ENCODE results near the gene MXRA5.
"Not testable (repeated sequence)": the region's sequence is repeated elsewhere in the genome, so short reads cannot be mapped to it uniquely, and the experiment has no call there.

Gene MXRA5

DNA sequence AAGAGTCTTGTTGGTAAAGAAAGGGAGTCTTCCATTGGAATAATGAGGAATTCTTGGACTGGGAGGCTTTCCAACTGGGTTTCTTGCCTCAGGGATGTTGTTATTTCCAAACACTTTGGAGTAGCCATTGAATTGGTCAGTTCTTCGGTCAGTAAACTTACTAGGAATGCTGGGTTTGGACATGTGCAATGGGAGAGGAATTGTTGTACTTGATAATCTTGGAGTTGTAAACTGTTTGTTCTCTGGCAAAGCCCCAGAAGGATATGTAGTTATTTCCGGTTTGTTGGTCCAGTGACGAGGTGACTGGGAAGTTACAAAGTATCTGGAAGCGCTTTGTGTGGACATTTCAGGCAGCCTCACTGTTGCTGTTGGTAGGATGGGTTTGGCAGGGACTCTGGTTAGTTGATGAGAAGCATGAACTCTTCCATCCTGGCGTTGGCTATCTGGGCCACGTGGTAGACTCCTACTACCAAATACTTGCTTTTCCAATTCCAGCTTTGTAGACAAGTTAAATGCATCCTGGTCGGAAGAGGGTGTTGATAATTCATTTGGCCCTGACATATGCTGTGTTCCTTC, 25.9 kb downstream of the MXRA5 start:
- no peak for DNase-seq

DNA sequence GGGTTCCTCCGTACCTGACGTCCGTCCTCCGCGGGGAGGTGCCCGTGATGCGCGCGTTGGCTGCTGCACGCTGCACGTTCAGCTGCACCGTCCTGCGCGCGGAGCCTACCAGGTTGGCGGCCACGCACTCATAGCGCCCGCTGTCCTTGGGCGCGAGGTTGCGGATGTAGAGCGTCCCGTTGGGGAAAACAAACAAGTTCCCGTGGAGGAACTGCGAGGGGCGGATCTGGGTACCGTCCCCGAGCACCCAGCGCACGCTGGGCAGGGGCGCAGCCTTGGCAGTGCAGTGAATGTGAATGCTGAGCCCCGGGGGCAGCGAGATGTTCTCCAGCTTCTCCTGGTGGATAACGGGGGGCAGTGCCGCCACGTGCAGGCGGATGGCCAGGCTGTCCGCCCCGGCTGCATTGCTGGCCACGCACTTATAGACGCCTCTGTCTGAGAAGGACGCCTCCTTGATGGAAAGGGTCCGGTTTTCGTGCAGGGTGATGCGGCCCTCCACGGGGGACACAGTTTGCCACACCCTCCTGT, 29.2 kb downstream of the MXRA5 start:
- DNase-seq: no peak

DNA sequence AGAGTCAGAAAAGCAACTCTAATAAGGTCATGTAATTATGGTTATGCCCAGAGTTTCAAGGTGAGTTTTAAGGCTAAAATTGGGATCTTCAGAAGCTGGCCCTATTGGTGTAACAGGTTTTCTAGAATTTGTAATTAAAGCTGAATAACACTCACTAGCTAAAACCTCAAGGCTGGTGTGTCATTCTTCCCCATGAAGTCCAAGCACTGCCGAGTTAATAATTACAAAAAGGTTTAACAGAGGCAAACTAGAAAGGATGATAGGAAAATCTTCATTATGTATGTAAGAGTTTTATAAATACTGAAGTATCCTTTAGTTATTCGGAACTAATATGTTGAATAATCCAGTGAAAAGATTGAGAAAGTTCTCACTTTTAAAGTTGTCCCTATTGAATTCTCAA, 34.3 kb downstream of the MXRA5 start:
- DNase-seq: no peak

DNA sequence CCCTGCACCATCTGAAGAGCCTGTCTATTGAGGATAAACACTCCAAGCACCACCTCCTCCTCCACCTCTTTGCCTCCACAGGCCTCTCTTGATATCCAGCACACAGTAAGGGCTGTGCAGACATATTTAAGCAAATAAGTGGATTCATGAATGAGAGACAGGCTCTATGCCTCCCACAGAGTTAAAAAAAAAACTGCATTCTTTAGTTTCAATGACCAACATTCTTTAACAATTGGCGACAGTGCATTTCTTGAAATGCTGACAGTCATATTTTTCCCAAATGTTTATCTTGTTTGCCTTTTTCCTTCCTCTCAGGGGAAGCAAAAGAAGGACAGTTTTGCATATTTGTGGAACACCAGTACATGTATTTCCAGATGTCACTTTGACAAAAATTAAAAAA, 38.6 kb downstream of the MXRA5 start:
- no peak for DNase-seq

DNA sequence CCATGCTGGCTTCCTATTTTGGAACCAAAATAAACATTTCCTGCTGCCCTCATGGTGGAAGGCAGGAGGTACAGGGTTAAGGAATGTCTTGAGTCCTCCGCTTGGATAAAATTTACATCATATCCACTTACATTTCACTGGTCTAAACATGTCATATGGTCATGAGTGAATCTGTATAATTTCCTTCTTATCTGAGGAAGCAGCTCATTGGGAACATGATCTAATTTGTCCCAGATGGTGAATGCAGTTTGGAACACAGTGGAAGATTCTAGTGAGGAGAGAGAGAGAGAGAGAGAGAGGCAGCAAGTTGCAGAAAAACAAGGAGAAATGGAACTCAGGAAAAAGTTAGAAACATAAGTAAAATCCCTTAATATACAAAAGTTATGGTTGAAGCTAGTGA, 46.8 kb downstream of the MXRA5 start:
- DNase-seq: no peak

DNA sequence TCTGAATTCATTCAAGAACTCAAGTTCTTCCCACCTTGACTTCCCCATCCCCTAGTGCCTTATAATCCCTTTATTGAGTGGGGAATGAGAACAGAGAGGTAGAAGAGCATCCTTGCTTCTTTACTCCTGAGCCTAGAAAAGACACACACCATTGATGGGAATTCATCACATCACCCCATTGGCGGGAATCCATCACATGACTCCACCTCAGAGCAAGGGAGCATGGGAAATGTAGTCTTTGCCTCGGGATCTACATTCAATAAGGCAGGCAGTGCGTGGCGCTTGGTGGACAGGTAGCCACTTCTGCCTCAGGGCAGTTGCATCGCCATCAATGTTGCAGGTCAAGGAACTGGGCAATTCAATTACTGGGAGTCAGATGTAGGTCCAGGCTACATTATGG, 50.7 kb downstream of the MXRA5 start:
- DNase-seq: no peak

DNA sequence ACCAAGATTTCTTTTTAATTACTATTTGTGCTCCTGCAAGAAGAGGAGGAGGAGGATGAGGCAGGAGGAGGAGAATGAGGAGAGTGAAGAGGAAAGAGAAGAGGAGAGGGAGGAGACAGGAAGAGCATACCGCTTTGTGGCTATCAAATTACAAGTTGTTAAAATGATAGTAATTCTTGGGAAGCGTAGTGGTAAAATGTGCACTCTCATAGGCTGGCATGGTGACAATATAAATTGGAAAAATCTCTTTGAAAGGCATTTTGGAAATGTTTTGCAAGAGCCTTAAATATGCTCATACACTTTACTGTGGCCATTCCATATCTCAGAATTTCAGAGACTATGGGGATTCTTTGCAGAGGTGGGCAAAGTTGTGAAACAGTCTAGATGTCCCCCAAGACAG, 53.2 kb downstream of the MXRA5 start:
- no peak for DNase-seq

DNA sequence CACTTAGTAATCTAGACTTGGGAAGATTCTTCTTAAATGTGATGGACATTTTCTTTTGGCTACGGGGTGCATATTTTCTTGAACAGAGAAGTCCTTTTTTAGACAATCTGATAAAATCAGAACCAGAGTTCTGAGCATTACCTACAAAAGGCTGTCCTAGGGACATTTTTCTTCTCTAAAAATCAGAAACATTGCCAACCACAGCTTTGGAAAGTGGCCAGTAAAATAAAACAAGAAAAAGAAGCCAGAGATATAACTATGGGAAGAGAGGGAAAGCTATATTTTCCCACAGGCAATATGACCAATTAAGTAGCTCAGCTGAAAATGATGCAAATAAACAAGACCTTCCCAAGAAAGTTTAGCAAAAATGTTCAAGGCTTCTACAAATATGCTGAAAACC, 55.9 kb downstream of the MXRA5 start:
- DNase-seq: no peak

DNA sequence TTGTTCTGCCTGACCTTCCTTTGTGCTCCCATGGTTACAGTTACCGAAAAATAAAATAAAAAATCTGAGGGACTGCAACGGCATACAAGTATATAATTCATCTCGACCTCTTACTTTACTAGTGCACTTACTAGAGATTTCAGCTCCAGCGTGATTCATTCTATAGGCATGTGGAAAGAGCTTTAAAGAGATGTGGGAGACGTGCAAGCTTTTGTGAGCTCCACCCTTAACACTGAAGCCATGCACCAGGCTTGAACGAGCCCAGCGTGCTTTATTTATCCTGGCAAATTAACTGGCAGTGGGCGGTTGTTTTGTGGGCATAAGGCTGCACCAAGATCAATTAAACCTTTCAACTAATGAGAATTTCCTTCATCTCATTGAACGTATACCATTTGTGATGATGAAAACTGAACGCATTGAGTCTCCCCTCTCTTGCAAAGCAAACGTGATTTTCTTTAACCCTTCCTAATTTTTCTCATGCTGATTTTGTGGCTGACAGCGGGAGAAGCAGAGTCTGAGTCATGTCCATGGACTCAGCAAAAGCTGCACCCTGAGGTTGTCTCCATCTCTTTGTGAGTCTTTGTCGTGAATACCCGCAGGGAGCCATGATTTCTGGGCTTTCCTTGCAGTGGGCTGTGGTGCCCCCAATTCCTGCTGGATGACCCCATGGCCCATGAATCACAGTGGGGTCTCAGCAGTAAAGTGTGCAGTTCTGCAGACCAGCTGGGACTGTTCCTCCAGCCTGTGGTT, 60.1 kb downstream of the MXRA5 start:
- DNase-seq: no peak

DNA sequence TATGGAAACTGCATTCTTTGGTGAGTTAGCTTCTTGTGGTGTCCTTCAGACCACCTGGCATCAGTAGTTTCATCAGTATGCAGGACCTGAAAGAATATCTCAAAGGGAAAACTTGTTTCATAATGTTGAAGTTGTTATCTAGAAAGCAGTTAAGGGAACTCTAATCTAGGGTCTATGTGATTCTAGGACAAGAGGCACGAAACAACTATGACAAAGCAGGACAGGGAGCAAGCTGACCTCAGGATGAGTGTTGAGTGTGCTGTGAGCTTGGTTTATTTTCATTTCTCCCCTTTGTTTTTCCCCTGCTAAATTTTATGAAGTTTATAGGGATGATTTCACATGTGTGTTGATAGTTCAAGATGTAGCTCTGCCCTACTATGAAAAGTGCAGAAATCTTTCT, 65.7 kb downstream of the MXRA5 start:
- DNase-seq: no peak

DNA sequence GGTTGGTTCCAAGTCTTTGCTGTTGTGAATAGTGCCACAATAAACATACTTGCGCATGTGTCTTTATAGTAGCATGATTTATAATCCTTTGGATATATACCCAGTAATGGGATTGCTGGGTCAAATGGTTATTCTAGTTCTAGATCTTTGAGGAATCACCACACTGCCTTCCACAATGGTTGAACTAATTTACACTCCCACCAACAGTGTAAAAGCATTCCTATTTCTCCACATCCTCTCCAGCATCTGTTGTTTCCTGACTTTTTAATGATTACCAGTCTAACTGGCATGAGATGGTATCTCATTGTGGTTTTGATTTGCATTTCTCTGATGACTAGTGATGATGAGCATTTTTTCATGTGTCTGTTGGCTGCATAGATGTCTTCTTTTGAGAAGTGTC, 72.8 kb downstream of the MXRA5 start:
- not testable (repeated sequence) for DNase-seq

DNA sequence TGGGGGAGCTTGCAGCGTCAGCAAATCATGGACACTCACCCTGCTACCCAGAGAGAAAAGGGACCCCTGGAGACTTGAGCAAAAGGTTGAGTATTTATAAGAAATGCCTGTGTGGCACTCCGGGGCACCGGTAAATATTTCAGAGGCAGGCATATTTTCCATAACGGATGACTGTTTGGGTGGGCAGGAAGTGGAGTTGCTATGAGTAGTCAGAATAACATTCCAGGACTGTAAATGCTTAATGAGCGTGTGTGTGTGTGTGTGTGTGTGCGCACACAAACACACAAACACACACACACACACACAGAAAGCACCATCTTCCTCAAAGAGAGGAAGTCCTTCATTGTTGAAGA, 74.6 kb downstream of the MXRA5 start:
- DNase-seq: no peak

DNA sequence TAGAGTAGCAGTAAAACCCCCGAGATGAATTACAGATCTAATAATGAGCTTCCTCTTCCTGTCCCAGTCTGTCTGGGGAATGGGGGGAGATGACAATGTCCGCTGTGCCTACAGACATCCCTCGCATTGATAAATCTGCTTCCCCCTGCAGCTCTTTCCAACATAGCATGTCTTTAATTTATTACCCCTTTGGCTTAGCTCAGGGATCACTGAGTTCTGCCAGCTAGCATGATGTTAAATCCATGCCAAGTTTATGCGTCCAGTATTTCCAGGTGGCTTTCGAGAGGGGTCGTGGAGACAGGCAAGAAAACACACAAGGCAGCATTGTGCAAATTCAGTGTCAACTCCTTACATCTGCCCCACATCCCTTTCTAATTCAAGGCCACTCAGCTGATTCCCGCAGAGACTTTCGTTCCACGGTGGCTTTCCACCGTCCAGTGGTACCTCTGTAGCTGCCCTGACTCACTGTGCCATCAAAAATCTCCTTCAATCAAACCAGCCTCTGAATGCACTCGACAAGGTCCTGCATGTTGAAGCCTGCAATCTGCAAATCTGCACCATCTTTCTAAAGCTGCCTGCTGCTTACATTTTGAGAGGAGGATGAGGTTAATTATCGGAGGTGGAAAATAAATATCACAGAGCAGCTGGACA, 75.1 kb downstream of the MXRA5 start:
- DNase-seq: no peak

DNA sequence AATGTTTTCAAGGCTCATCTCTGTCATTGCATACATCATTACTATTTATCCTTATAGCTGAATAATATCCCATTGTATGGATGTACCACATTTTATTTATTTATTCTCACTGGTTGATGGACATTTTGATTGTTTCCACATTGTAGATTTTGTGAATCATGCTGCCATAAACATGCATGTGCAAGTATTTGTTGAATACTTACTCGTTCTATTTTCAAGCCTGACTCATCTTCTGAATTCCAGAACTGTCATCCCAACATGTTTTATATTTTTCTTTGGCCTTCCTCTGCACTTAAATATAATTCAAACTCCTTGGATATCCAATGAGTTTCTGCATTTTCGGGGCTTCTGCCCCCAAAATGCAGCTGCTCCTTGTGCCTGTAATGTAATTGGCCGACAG, 77.6 kb downstream of the MXRA5 start:
- no peak for DNase-seq

DNA sequence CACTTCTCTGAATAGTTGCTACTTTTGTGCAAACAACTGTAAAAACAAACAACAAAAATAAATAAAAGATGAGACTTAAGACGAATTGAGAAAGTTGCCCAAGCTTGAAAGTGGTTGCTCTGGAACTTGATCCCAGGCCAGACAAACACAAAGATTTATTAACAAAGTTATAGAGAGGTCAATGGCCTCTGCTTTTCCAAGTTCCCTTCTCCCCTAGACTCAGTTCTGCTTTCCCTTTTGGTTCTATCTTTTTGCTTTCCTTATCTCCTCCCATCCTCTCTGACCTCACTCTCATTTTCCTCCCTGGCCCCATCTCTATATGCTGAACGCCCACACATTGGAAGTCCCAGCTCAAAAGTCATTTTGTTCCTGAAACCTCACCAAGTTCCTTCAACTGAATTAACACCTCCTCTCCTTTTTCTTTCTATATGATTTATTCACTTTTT, 82.7 kb downstream of the MXRA5 start:
- no peak for DNase-seq

DNA sequence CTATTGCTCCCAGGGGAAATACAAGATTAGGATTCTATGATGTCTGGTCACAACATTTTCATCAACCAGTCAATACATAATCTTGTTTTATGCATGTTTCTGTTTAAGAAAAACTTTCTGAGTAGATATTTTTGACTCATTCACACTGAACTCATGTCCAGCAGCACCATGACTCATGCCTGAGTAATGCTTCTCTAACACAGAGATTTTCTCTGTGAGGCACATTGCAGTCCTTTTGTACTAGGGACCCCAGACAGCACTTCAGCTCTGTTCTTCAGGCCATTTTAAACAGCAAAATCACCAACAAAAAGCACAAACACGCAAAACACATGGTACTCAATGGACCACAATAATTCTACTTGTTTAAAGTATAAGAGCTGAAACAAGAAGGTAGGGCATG, 83.6 kb downstream of the MXRA5 start:
- DNase-seq: no peak
